ENCODE data around the gene USP21.

DNA sequence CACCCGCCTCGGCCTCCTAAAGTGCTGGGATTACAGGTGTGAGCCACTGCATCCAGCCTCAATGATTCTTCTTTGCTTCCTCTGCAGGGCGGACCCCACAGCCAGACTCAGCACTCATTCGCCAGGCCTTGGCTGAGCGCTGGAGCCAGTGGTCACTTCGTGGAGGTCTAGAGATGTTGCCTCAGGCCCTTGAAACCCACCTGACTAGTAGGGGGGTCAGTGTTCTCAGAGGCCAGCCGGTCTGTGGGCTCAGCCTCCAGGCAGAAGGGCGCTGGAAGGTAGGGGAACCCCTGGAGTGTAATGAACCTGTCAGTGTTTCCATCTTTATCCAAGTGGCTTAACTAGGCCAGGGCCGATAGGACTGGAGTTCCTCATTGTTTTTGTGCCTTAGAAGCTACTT lies 9.6 kb downstream of the USP21 start:
- TF ChIP-seq, protein P1, sequence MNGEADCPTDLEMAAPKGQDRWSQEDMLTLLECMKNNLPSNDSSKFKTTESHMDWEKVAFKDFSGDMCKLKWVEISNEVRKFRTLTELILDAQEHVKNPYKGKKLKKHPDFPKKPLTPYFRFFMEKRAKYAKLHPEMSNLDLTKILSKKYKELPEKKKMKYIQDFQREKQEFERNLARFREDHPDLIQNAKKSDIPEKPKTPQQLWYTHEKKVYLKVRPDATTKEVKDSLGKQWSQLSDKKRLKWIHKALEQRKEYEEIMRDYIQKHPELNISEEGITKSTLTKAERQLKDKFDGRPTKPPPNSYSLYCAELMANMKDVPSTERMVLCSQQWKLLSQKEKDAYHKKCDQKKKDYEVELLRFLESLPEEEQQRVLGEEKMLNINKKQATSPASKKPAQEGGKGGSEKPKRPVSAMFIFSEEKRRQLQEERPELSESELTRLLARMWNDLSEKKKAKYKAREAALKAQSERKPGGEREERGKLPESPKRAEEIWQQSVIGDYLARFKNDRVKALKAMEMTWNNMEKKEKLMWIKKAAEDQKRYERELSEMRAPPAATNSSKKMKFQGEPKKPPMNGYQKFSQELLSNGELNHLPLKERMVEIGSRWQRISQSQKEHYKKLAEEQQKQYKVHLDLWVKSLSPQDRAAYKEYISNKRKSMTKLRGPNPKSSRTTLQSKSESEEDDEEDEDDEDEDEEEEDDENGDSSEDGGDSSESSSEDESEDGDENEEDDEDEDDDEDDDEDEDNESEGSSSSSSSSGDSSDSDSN (IDR thresholded peaks at IDR 0.05; ENCODE audit: borderline replicate concordance in 1 of 2, low read depth in 2 of 2, low read length in 2 of 2), result no peak
- TF ChIP-seq, protein P2, sequence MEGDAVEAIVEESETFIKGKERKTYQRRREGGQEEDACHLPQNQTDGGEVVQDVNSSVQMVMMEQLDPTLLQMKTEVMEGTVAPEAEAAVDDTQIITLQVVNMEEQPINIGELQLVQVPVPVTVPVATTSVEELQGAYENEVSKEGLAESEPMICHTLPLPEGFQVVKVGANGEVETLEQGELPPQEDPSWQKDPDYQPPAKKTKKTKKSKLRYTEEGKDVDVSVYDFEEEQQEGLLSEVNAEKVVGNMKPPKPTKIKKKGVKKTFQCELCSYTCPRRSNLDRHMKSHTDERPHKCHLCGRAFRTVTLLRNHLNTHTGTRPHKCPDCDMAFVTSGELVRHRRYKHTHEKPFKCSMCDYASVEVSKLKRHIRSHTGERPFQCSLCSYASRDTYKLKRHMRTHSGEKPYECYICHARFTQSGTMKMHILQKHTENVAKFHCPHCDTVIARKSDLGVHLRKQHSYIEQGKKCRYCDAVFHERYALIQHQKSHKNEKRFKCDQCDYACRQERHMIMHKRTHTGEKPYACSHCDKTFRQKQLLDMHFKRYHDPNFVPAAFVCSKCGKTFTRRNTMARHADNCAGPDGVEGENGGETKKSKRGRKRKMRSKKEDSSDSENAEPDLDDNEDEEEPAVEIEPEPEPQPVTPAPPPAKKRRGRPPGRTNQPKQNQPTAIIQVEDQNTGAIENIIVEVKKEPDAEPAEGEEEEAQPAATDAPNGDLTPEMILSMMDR (IDR thresholded peaks at IDR 0.05 in 2 of 3, conservative IDR thresholded peaks at IDR 0.05 in 1 of 3; ENCODE audit: insufficient read depth in 2 of 3, low read depth in 1 of 3, low read length in 3 of 3), result no peak
- TF ChIP-seq TBP (optimal IDR thresholded peaks at IDR 0.05; ENCODE audit: low read depth, low read length) (no peak), KLF10 (CRISPR knock-in tag; IDR thresholded peaks at IDR 0.05) (no peak)
